NT2/D1 (cell line): Measurements from ENCODE around the gene TTLL7.

Source experiments
- YY1 ChIP-seq: IDR thresholded peaks from 2 replicates; pipeline ENCODE4 v1.6.1; 2011; ENCODE audit not compliant: insufficient read length, insufficient read depth
- ZNF274 ChIP-seq: IDR thresholded peaks from 2 replicates; pipeline ENCODE4 v1.6.1; 2011; ENCODE audit warnings: mild to moderate bottlenecking, low read depth, low read length

GRCh38 chr1:83889707-83890106 lies 109.2 kb downstream of the TTLL7 start:
- TF ChIP-seq YY1 (no peak), ZNF274 (no peak)
